Measurements from ENCODE around the gene CNGB1. TPM values are rescaled to one million over a fixed set of nuclear protein-coding genes. Genes with fewer than 3 reads are reported as not detected.

The CNGB1 gene
- total RNA-seq, 1 experiment from 2014 or later, result not detected

GRCh38 chr16:57838161-57838560 is 132.8 kb downstream of the CNGB1 start:
- ChIA-PET CTCF (interaction anchor here (0.9 kb wide), 1 partner anchor 21 kb away, joined by 3 read pairs; no protein-coding TSS in a partner anchor), RAD21 (ENCODE audit: low non-redundant PET in 1 of 2, low total read pairs in 2 of 2, uncharacterized antibody in 2 of 2, unreplicated experiment in 2 of 2) (no interaction called here), POLR2A (no interaction called here)
- Histone ChIP-seq H3K9ac (ENCODE audit: low read length) (no peak overlapping the region), H3K9me3 (ENCODE audit: control insufficient read depth in 1 of 2, insufficient read depth in 1 of 2, low read depth in 1 of 2, low read length in 2 of 2) (no peaks in the 10 kb centered on the region), H2AFZ (ENCODE audit: low read depth, low read length, poor library complexity, severe bottlenecking) (no peak overlapping the region), H3K9me2 (ENCODE audit: insufficient read depth) (no peaks in the 10 kb centered on the region), H3K27ac (ENCODE audit: low read depth, low read length) (no peak overlapping the region), H3K27me3 (ENCODE audit: insufficient read depth, low read length) (no peaks in the 10 kb centered on the region), H3K4me3 (replicated peaks in 1 of 2; ENCODE audit: low read depth in 1 of 2, low read length in 2 of 2) (no peak overlapping the region), H3K36me3 (ENCODE audit: control insufficient read depth in 1 of 2, insufficient read depth in 2 of 2, low read length in 2 of 2) (no peaks in the 10 kb centered on the region), H4K20me1 (ENCODE audit: insufficient read depth) (no peaks in the 10 kb centered on the region), H3K4me1 (ENCODE audit: control insufficient read depth in 1 of 2, insufficient read depth in 2 of 2, low read length in 2 of 2) (peaks cover 4 to 11% of the 10 kb centered on the region in 2 experiments; a peak in 3 of 4 replicates), H3K4me2 (ENCODE audit: low read length) (no peak overlapping the region), H3K79me2 (ENCODE audit: insufficient read depth, low read length) (no peaks in the 10 kb centered on the region)
- intact Hi-C loops (cut with micrococcal nuclease), result no loop called here
- BruUV-seq (replicated peaks), result no TSS peak
- DNase-seq (ENCODE audit: low read depth, low spot score), result no peak
- ATAC-seq, result no peak
- TF ChIP-seq TCF7L2 (IDR thresholded peaks at IDR 0.05; ENCODE audit: borderline replicate concordance, extremely low read depth, insufficient read depth, insufficient read length), result no peak
- TF ChIP-seq POLR2A (IDR thresholded peaks at IDR 0.05; ENCODE audit: borderline replicate concordance, extremely low read depth, insufficient read depth, insufficient read length), result no peak
- TF ChIP-seq CBX3 (IDR thresholded peaks at IDR 0.05; ENCODE audit: low read depth), result no peak
- TF ChIP-seq EGR1 (IDR thresholded peaks at IDR 0.05; ENCODE audit: low read depth), result no peak
- TF ChIP-seq, protein P1, sequence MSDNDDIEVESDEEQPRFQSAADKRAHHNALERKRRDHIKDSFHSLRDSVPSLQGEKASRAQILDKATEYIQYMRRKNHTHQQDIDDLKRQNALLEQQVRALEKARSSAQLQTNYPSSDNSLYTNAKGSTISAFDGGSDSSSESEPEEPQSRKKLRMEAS (IDR thresholded peaks at IDR 0.05), result no peak
- no peak for TF ChIP-seq SP1 (IDR thresholded peaks at IDR 0.05; ENCODE audit: low read depth)
- TF ChIP-seq ZBTB33 (IDR thresholded peaks at IDR 0.05; ENCODE audit: extremely low read depth, insufficient replicate concordance, low read length), result no peak
- no peak for TF ChIP-seq ZNF274 (IDR thresholded peaks at IDR 0.05; ENCODE audit: low read depth, low read length)

Data from HCT116 (cell line).